ENCODE measurements around the gene GDF7. TPM values are rescaled to one million over a fixed set of nuclear protein-coding genes. Genes with fewer than 3 reads are reported as not detected.

Gene GDF7
- total RNA-seq, 1 experiment from 2014 or later: 0.02 TPM

GRCh38 chr2:20632446-20632990 lies 34.4 kb upstream of the GDF7 start:
- Histone ChIP-seq H4K20me1 (ENCODE audit: insufficient read depth) (no peaks in the 10 kb centered on the region), H3K4me1 (ENCODE audit: control insufficient read depth in 1 of 2, insufficient read depth in 2 of 2, low read length in 2 of 2) (peaks cover 9 to 18% of the 10 kb centered on the region in 2 experiments; a peak in 3 of 4 replicates), H3K9me2 (ENCODE audit: insufficient read depth) (no peaks in the 10 kb centered on the region), H3K9me3 (ENCODE audit: control insufficient read depth in 1 of 2, insufficient read depth in 1 of 2, low read depth in 1 of 2, low read length in 2 of 2) (no peaks in the 10 kb centered on the region), H3K36me3 (ENCODE audit: control insufficient read depth in 1 of 2, insufficient read depth in 2 of 2, low read length in 2 of 2) (no peaks in the 10 kb centered on the region), H3K9ac (ENCODE audit: low read length) (no peak overlapping the region), H3K27me3 (ENCODE audit: insufficient read depth, low read length) (no peaks in the 10 kb centered on the region), H3K27ac (ENCODE audit: low read depth, low read length) (no peak overlapping the region), H2AFZ (ENCODE audit: low read depth, low read length, poor library complexity, severe bottlenecking) (no peak overlapping the region), H3K79me2 (ENCODE audit: insufficient read depth, low read length) (no peaks in the 10 kb centered on the region), H3K4me2 (ENCODE audit: low read length) (no peak overlapping the region), H3K4me3 (replicated peaks in 1 of 2; ENCODE audit: low read depth in 1 of 2, low read length in 2 of 2) (no peak overlapping the region)
- ChIA-PET CTCF (interaction anchor here (1.9 kb wide), 1 partner anchor 14 kb away, joined by 5 read pairs; no protein-coding TSS in a partner anchor), POLR2A (interaction anchor here (6.4 kb wide), 1 partner anchor 184 kb away, joined by 66 read pairs; the partner anchor contains the start of gene RHOB), RAD21 (ENCODE audit: low non-redundant PET in 1 of 2, low total read pairs in 2 of 2, uncharacterized antibody in 2 of 2, unreplicated experiment in 2 of 2) (interaction anchor here in 1 of 2 experiments (1.2 kb wide), 1 partner anchor 221 kb away, joined by 3 read pairs; no protein-coding TSS in a partner anchor)
- no TSS peak for BruUV-seq (replicated peaks)
- TF ChIP-seq, protein P1, sequence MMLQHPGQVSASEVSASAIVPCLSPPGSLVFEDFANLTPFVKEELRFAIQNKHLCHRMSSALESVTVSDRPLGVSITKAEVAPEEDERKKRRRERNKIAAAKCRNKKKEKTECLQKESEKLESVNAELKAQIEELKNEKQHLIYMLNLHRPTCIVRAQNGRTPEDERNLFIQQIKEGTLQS (IDR thresholded peaks at IDR 0.05): no peak
- no peak for TF ChIP-seq ELF1 (IDR thresholded peaks at IDR 0.05; ENCODE audit: borderline replicate concordance, low read depth)
- no peak for TF ChIP-seq REST (IDR thresholded peaks at IDR 0.05; ENCODE audit: low read depth)
- TF ChIP-seq, protein P2, sequence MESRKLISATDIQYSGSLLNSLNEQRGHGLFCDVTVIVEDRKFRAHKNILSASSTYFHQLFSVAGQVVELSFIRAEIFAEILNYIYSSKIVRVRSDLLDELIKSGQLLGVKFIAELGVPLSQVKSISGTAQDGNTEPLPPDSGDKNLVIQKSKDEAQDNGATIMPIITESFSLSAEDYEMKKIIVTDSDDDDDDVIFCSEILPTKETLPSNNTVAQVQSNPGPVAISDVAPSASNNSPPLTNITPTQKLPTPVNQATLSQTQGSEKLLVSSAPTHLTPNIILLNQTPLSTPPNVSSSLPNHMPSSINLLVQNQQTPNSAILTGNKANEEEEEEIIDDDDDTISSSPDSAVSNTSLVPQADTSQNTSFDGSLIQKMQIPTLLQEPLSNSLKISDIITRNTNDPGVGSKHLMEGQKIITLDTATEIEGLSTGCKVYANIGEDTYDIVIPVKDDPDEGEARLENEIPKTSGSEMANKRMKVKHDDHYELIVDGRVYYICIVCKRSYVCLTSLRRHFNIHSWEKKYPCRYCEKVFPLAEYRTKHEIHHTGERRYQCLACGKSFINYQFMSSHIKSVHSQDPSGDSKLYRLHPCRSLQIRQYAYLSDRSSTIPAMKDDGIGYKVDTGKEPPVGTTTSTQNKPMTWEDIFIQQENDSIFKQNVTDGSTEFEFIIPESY (IDR thresholded peaks at IDR 0.05; ENCODE audit: extremely low read depth, insufficient replicate concordance, low read length): no peak
- no peak for TF ChIP-seq EGR1 (IDR thresholded peaks at IDR 0.05; ENCODE audit: low read depth)
- TF ChIP-seq YY1 (IDR thresholded peaks at IDR 0.05; ENCODE audit: extremely low read depth, insufficient replicate concordance, low read depth, low read length): no peak
- no peak for TF ChIP-seq EZH2phosphoT487 (IDR thresholded peaks at IDR 0.05; ENCODE audit: borderline replicate concordance)
- no peak for TF ChIP-seq CEBPB (IDR thresholded peaks at IDR 0.05; ENCODE audit: low read depth)
- TF ChIP-seq, protein P3, sequence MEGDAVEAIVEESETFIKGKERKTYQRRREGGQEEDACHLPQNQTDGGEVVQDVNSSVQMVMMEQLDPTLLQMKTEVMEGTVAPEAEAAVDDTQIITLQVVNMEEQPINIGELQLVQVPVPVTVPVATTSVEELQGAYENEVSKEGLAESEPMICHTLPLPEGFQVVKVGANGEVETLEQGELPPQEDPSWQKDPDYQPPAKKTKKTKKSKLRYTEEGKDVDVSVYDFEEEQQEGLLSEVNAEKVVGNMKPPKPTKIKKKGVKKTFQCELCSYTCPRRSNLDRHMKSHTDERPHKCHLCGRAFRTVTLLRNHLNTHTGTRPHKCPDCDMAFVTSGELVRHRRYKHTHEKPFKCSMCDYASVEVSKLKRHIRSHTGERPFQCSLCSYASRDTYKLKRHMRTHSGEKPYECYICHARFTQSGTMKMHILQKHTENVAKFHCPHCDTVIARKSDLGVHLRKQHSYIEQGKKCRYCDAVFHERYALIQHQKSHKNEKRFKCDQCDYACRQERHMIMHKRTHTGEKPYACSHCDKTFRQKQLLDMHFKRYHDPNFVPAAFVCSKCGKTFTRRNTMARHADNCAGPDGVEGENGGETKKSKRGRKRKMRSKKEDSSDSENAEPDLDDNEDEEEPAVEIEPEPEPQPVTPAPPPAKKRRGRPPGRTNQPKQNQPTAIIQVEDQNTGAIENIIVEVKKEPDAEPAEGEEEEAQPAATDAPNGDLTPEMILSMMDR (IDR thresholded peaks at IDR 0.05 in 2 of 3, conservative IDR thresholded peaks at IDR 0.05 in 1 of 3; ENCODE audit: borderline replicate concordance in 1 of 3, insufficient read depth in 1 of 3, low read depth in 2 of 3, low read length in 2 of 3): no peak
- TF ChIP-seq ZFX (IDR thresholded peaks at IDR 0.05): no peak
- TF ChIP-seq EZH2 (IDR thresholded peaks at IDR 0.05): no peak
- no peak for TF ChIP-seq FOSL1 (IDR thresholded peaks at IDR 0.05; ENCODE audit: low read depth)
- no peak for TF ChIP-seq TCF7L2 (IDR thresholded peaks at IDR 0.05; ENCODE audit: borderline replicate concordance, extremely low read depth, insufficient read depth, insufficient read length)
- no peak for TF ChIP-seq POLR2A (IDR thresholded peaks at IDR 0.05; ENCODE audit: borderline replicate concordance, extremely low read depth, insufficient read depth, insufficient read length)
- no peak for TF ChIP-seq JUND (IDR thresholded peaks at IDR 0.05)
- no peak for TF ChIP-seq SP1 (IDR thresholded peaks at IDR 0.05; ENCODE audit: low read depth)
- TF ChIP-seq ZNF274 (IDR thresholded peaks at IDR 0.05; ENCODE audit: low read depth, low read length): no peak
- no peak for TF ChIP-seq MAX (IDR thresholded peaks at IDR 0.05)
- no peak for TF ChIP-seq SIN3A (IDR thresholded peaks at IDR 0.05; ENCODE audit: low read depth)
- DNase-seq (ENCODE audit: low read depth, low spot score) (no peak), ATAC-seq (no peak)
- intact Hi-C loops (cut with micrococcal nuclease): no loop called here
